B cell (primary cell): ENCODE results near the gene NSFL1C. TPM values are rescaled to one million over a fixed set of nuclear protein-coding genes. Genes with fewer than 3 reads are reported as not detected.

Experiments used
- ATAC-seq: fragments of 200-7000 bp; cut with Tn5 transposase; one replicate; pipeline ENCODE4 v1.10.0; 2021; ENCODE audit warnings: low read depth, mild to moderate bottlenecking, moderate number of reproducible peaks, moderate library complexity
- CTCF ChIA-PET: fragments of 350-600 bp; sonication (Branson Sonifier 250); formaldehyde crosslinking; loops from one replicate; lab custom pipeline; 2021; ENCODE audit warnings: antibody characterized with exemption, inconsistent platforms; lab: Charles Lee
- POLR2A ChIA-PET: fragments of 350-600 bp; sonication (Branson Sonifier 250); formaldehyde crosslinking; loops from one replicate; lab custom pipeline; 2021; ENCODE audit warnings: antibody characterized with exemption; lab: Charles Lee
- DNase-seq: peaks from one replicate; pipeline ENCODE4 v3.0.0; 2013
- H2AFZ ChIP-seq: 2 replicates; pipeline ENCODE4 v1.6.1; 2012; ENCODE audit warnings: mild to moderate bottlenecking, low read depth, low read length; ENCODE audit not compliant: insufficient read depth, poor library complexity, severe bottlenecking
- H3K27ac ChIP-seq, 2 donors: 1 replicate in 1 of 2; 2 replicates in 1 of 2; pipeline ENCODE4 v1.5.1; 2012 to 2013; ENCODE audit warnings: low read length in 2 of 2, mild to moderate bottlenecking in 2 of 2, moderate library complexity in 1 of 2
- H3K27me3 ChIP-seq, 4 experiments: fragments of 200-600 bp in 1 of 4; sonication (generic) in 1 of 4; replicated peaks in 1 of 4; 1 replicate in 2 of 4; 2 replicates in 2 of 4; pipeline versions ENCODE4 v1.6.1 to v1.7.0; 2013 to 2016; ENCODE audit warnings: low read length in 3 of 4, mild to moderate bottlenecking in 2 of 4, mixed read lengths in 1 of 4, moderate library complexity in 1 of 4; ENCODE audit not compliant: insufficient read depth in 4 of 4, control insufficient read depth in 3 of 4; ENCODE audit errors: control extremely low read depth in 1 of 4
- H3K36me3 ChIP-seq, 2 experiments: replicated peaks in 1 of 2; 1 replicate in 1 of 2; 2 replicates in 1 of 2; pipeline versions ENCODE4 v1.6.1 to v1.7.1; 2013; ENCODE audit warnings: low read length in 1 of 2; ENCODE audit not compliant: insufficient read depth in 2 of 2, control insufficient read depth in 1 of 2; ENCODE audit errors: control extremely low read depth in 1 of 2, extremely low read depth in 1 of 2
- H3K4me1 ChIP-seq, 2 donors: fragments of 200-600 bp in 1 of 2; sonication (generic) in 1 of 2; 1 replicate in 1 of 2; 2 replicates in 1 of 2; pipeline versions ENCODE4 v1.5.1 to v1.6.1; 2013 to 2017; ENCODE audit warnings: low read length in 2 of 2; ENCODE audit not compliant: control insufficient read depth in 2 of 2, insufficient read depth in 2 of 2
- H3K4me2 ChIP-seq: replicated peaks from 2 replicates; pipeline ENCODE3; 2012; ENCODE audit warnings: mild to moderate bottlenecking, low read depth, low read length; ENCODE audit not compliant: poor library complexity, severe bottlenecking
- H3K4me3 ChIP-seq, 5 experiments: fragments of 200-600 bp in 1 of 5; sonication (generic) in 1 of 5; 1 replicate in 3 of 5; 2 replicates in 2 of 5; pipeline versions ENCODE4 v1.5.1 to v1.7.0; 2011 to 2016; ENCODE audit warnings: low read length in 4 of 5, mild to moderate bottlenecking in 4 of 5, low read depth in 2 of 5, control low read depth in 1 of 5, moderate library complexity in 1 of 5; ENCODE audit not compliant: insufficient read depth in 1 of 5; ENCODE audit errors: control extremely low read depth in 1 of 5, extremely low read depth in 1 of 5
- H3K79me2 ChIP-seq: fragments of 200-600 bp; sonication (generic); one replicate; pipeline ENCODE4 v1.6.0; 2016; ENCODE audit warnings: low read length; ENCODE audit not compliant: control insufficient read depth, insufficient read depth
- H3K9ac ChIP-seq: fragments of 200-600 bp; sonication (generic); 2 replicates; pipeline ENCODE4 v1.6.1; 2017; ENCODE audit warnings: mild to moderate bottlenecking, low read length, moderate library complexity
- H3K9me3 ChIP-seq, 3 donors: one replicate each; pipeline versions ENCODE4 v1.6.1 to v1.7.1; 2013; ENCODE audit warnings: low read length in 2 of 3; ENCODE audit not compliant: control insufficient read depth in 2 of 3, insufficient read depth in 1 of 3; ENCODE audit errors: control extremely low read depth in 1 of 3
- H4K20me1 ChIP-seq: 2 replicates; pipeline ENCODE4 v1.6.0; 2012; ENCODE audit warnings: mild to moderate bottlenecking, low read length; ENCODE audit not compliant: insufficient read depth, control insufficient read depth, poor library complexity, severe bottlenecking
- H3K27ac Mint-ChIP-seq: one replicate; pipeline ENCODE4 v1.8.0; 2021; ENCODE audit warnings: mixed read lengths
- H3K27me3 Mint-ChIP-seq: one replicate; pipeline ENCODE4 v1.8.0; 2021; ENCODE audit warnings: mixed read lengths
- H3K4me1 Mint-ChIP-seq: one replicate; pipeline ENCODE4 v1.8.0; 2021; ENCODE audit warnings: mixed read lengths
- H3K4me3 Mint-ChIP-seq: one replicate; pipeline ENCODE4 v1.8.0; 2021; ENCODE audit warnings: mixed read lengths
- H3K9me3 Mint-ChIP-seq: one replicate; pipeline ENCODE4 v1.8.0; 2022; ENCODE audit warnings: mixed read lengths; ENCODE audit not compliant: insufficient read depth
- EZH2 ChIP-seq: IDR thresholded peaks from 2 replicates; pipeline ENCODE4 v1.6.1; 2012; ENCODE audit warnings: borderline replicate concordance, low read depth, mild to moderate bottlenecking, moderate library complexity, low read length; ENCODE audit not compliant: insufficient read depth, poor library complexity, severe bottlenecking
- WGBS: methylation state at CpG from one replicate; pipeline ENCODE4 v1.1.5; 2013; ENCODE audit warnings: missing lambda C conversion rate; ENCODE audit not compliant: insufficient coverage; 5-methylcytosine and 5-hydroxymethylcytosine counted together
- intact Hi-C: fragments of 100-400 bp; cut with micrococcal nuclease; formaldehyde crosslinking; loops from one replicate; pipeline ENCODE4 v1.10.0; 2022
- polyA plus RNA-seq: library from polyadenylated mRNA; depleted of rRNA; stranded (reverse); fragments of >200 nt; gene quantifications from 2 replicates; pipeline ENCODE4 v1.2.3, GENCODE V29; 2012
- total RNA-seq, 2 donors: library from RNA; stranded (reverse); fragments of 120-200 nt in 1 of 2; gene quantifications; 1 replicate in 1 of 2; 2 replicates in 1 of 2; pipeline versions ENCODE4 v1.2.3 to v1.2.4, GENCODE V29; 2013 to 2022
- TF ChIP-seq, protein P1 (sequence below): fragments of 200-600 bp; IDR thresholded peaks from one replicate; pipeline ENCODE4 v1.8.0; 2022; ENCODE audit warnings: antibody characterized with exemption, mild to moderate bottlenecking

Gene NSFL1C
- total and polyA plus RNA-seq, 2 donors (not counting 1 experiment from before 2014, with no cell fraction given) = 24.1 to 80.3 TPM

DNA sequence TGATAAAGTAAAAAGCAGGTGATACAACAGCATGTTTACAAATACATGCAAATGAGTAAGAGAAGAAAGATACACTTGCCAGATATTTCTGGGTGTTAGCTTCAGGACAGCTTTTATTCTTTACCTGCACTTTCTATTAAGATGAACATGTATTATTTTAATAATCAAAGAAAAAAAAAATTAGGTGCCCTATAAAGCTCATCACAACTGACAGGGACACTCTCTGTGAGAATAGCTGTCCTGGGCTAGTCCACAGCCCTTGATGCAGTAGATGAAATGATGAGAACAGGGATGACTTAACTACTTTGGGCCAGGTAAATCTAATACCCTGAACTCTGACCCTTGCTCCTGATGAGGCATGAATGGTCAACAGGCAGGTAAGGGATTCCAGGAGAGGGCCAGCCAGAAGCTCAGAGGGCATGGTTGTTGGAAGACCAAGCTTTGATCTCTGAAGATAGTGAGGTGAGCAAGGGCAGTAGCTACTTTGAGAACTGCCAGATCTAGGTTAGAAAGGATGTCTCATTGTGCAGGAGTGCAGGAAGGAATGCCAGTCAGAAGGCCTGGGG lies 15.6 kb downstream of the NSFL1C start:
- POLR2A ChIA-PET = no interaction called here
- no peaks in the 10 kb centered on the region for H3K27me3 Mint-ChIP-seq
- peaks cover 0 to 10% (median 7%) of the 10 kb centered on the region in 3 donors for H3K9me3 ChIP-seq
- no peak overlapping the region for H2AFZ ChIP-seq
- ATAC-seq (no peak), DNase-seq (no peak)
- intact Hi-C loops = no loop called here
- no peak overlapping the region for H3K9ac ChIP-seq
- peaks cover 24% of the 10 kb centered on the region for H4K20me1 ChIP-seq
- H3K4me3 ChIP-seq = no peak overlapping the region
- no peak overlapping the region for H3K27ac ChIP-seq
- H3K4me2 ChIP-seq = no peak overlapping the region
- CTCF ChIA-PET = interaction anchor here (1.1 to 3.2 kb wide), 3 partner anchors 14 to 53 kb away, joined by 3 to 18 read pairs (median 4); partner anchors contain the start of gene NSFL1C
- H3K79me2 ChIP-seq = peaks cover 14% of the 10 kb centered on the region
- H3K36me3 ChIP-seq = peaks cover 17 to 98% of the 10 kb centered on the region in 2 experiments
- TF ChIP-seq, protein P1, sequence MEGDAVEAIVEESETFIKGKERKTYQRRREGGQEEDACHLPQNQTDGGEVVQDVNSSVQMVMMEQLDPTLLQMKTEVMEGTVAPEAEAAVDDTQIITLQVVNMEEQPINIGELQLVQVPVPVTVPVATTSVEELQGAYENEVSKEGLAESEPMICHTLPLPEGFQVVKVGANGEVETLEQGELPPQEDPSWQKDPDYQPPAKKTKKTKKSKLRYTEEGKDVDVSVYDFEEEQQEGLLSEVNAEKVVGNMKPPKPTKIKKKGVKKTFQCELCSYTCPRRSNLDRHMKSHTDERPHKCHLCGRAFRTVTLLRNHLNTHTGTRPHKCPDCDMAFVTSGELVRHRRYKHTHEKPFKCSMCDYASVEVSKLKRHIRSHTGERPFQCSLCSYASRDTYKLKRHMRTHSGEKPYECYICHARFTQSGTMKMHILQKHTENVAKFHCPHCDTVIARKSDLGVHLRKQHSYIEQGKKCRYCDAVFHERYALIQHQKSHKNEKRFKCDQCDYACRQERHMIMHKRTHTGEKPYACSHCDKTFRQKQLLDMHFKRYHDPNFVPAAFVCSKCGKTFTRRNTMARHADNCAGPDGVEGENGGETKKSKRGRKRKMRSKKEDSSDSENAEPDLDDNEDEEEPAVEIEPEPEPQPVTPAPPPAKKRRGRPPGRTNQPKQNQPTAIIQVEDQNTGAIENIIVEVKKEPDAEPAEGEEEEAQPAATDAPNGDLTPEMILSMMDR = no peak
- TF ChIP-seq EZH2 = no peak
- no peak overlapping the region for H3K27ac Mint-ChIP-seq
- no peaks in the 10 kb centered on the region for H3K27me3 ChIP-seq
- H3K4me1 Mint-ChIP-seq = no peaks in the 10 kb centered on the region
- no peak overlapping the region for H3K4me3 Mint-ChIP-seq
- no peaks in the 10 kb centered on the region for H3K9me3 Mint-ChIP-seq
- H3K4me1 ChIP-seq = no peaks in the 10 kb centered on the region

DNA sequence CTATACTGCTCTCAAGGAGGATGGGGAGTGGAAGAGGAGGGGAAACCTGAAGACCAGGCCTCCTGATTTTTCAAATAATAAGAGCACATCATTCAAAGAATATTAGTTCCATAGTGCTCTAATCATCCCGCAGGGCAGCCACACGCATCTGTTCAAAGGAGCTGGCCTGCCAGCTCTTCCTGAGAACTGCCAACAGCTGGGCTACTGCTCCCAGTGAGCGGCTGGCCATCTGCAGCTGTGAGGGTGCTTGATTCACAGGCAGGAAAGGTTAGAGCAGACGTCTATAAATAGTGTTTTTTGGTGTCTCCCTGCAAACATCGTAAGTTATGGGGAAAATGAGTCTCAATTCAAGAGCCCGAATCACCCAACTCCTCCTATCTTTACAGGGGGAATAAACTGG lies 17.3 kb downstream of the NSFL1C start:
- no peaks in the 10 kb centered on the region for H3K4me1 Mint-ChIP-seq
- H3K4me1 ChIP-seq = no peaks in the 10 kb centered on the region
- H3K27me3 ChIP-seq = no peaks in the 10 kb centered on the region
- H4K20me1 ChIP-seq = peaks cover 8% of the 10 kb centered on the region
- DNase-seq = no peak
- no peak overlapping the region for H3K4me3 ChIP-seq
- no peak overlapping the region for H3K9ac ChIP-seq
- H3K27me3 Mint-ChIP-seq = no peaks in the 10 kb centered on the region
- POLR2A ChIA-PET = no interaction called here
- TF ChIP-seq, protein P1 = no peak
- no peak for TF ChIP-seq EZH2
- ATAC-seq = no peak
- H3K27ac Mint-ChIP-seq = no peak overlapping the region
- H3K4me3 Mint-ChIP-seq = no peak overlapping the region
- 100% methylated on average over 4 of the region's 6 CpGs for WGBS
- H3K9me3 Mint-ChIP-seq = no peaks in the 10 kb centered on the region
- peaks cover 17 to 97% of the 10 kb centered on the region in 2 experiments for H3K36me3 ChIP-seq
- H3K27ac ChIP-seq = no peak overlapping the region
- CTCF ChIA-PET = interaction anchor here (1.3 to 2.5 kb wide), 4 partner anchors 11 to 136 kb away, joined by 4 to 8 read pairs (median 6); partner anchors contain the start of gene NSFL1C
- no peak overlapping the region for H3K4me2 ChIP-seq
- peaks cover 3% of the 10 kb centered on the region for H3K79me2 ChIP-seq
- intact Hi-C loops = no loop called here
- H2AFZ ChIP-seq = no peak overlapping the region
- H3K9me3 ChIP-seq = peaks cover 0 to 10% (median 7%) of the 10 kb centered on the region in 3 donors
